D721Med (cell line): ENCODE measurements around the gene CAPS.

Experiments
- DNase-seq: peaks from one replicate; pipeline ENCODE4 v3.0.0; 2011; ENCODE audit warnings: low spot score; ENCODE audit not compliant: insufficient read length
- FAIRE-seq: peaks from 2 replicates; lab custom pipeline; 2011; peaks lifted over from hg19 to GRCh38; lab: Jason Lieb, UNC
- TF ChIP-seq, protein P1 (sequence below): IDR thresholded peaks from 2 replicates; pipeline ENCODE4 v1.5.1; 2012; ENCODE audit warnings: mild to moderate bottlenecking, control low read depth; ENCODE audit not compliant: insufficient read depth; ENCODE audit errors: missing control alignments

The CAPS gene

GRCh38 chr19:5907241-5907640 lies 6.8 kb upstream of the CAPS start:
- FAIRE-seq (no peak), DNase-seq (no peak)
- TF ChIP-seq, protein P1, sequence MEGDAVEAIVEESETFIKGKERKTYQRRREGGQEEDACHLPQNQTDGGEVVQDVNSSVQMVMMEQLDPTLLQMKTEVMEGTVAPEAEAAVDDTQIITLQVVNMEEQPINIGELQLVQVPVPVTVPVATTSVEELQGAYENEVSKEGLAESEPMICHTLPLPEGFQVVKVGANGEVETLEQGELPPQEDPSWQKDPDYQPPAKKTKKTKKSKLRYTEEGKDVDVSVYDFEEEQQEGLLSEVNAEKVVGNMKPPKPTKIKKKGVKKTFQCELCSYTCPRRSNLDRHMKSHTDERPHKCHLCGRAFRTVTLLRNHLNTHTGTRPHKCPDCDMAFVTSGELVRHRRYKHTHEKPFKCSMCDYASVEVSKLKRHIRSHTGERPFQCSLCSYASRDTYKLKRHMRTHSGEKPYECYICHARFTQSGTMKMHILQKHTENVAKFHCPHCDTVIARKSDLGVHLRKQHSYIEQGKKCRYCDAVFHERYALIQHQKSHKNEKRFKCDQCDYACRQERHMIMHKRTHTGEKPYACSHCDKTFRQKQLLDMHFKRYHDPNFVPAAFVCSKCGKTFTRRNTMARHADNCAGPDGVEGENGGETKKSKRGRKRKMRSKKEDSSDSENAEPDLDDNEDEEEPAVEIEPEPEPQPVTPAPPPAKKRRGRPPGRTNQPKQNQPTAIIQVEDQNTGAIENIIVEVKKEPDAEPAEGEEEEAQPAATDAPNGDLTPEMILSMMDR: no peak

DNA sequence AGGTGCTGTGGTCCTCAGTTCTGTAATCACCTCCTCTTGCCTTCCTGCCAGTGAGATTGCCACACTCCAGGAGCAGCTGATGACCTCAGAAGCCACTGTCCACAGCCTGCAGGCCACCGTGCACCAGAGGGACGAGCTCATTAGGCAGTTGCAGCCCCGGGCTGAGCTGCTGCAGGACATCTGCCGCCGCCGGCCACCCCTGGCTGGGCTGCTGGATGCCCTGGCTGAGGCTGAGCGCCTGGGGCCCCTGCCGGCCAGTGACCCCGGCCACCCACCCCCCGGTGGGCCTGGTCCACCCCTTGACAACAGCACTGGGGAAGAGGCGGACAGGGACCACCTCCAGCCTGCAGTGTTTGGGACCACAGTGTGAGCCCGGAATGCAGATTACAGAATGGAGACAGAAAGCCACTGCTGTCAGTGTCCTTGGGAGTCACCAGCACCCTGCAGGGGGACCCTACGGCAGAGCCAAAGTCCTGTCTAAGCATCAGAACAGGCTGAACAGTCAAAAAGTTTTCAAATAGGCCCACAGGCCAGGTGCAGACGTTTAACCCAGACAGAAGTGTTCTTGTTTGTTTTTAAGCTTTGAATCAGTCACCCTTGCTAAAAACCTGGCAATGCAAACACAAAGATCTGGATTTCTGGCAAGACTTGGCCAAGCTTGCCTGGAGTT lies 5.1 kb upstream of the CAPS start:
- no peak for FAIRE-seq
- TF ChIP-seq, protein P1: no peak
- no peak for DNase-seq

GRCh38 chr19:5910638-5910907 lies 3.5 kb upstream of the CAPS start:
- DNase-seq: no peak
- no peak for FAIRE-seq
- TF ChIP-seq, protein P1: no peak

DNA sequence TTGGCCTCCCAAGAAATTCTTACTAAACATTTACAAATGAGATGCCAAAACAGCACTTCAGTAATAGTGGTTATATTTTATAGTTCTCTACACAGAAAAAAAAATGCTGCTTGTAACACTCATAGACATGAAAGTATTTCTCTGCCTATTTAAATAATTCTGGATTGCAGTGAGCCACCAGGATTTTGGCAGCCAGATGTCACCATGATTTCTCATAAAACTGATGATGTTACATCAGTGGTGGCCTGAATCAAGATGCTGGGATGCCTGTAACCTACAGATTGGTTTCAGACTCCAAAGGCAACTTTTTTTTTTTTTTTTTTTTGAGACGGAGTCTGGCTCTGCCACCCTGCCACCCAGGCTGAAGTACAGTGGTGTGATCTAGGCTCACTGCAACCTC lies 2.7 kb upstream of the CAPS start:
- DNase-seq (no peak), FAIRE-seq (no peak)
- TF ChIP-seq, protein P1: no peak

DNA sequence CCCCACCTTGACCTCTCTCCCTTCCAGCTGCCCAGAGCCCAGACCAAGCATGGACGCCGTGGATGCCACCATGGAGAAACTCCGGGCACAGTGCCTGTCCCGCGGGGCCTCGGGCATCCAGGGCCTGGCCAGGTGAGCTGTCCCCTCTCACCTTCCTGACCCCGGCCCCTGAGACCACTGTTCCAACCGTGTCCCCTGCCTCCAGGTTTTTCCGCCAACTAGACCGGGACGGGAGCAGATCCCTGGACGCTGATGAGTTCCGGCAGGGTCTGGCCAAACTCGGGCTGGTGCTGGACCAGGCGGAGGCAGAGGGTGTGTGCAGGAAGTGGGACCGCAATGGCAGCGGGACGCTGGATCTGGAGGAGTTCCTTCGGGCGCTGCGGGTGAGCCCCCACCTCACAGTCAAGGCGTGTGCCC lies 312 bp downstream of the CAPS start:
- FAIRE-seq: no peak
- DNase-seq: no peak
- TF ChIP-seq, protein P1: no peak

- TF ChIP-seq, protein P1: no peak
- FAIRE-seq (no peak), DNase-seq (no peak)
Observed at GRCh38 chr19:5914946-5915781, 1.1 kb downstream of the CAPS start.

- TF ChIP-seq, protein P1: no peak
- no peak for FAIRE-seq
- no peak for DNase-seq
Observed at GRCh38 chr19:5915782-5916165, 1.7 kb downstream of the CAPS start.
